GM03348 (cell line): ENCODE results near the gene NPR3.
"Not testable (repeated sequence)": the region's sequence is repeated elsewhere in the genome, so short reads cannot be mapped to it uniquely, and the experiment has no call there.

Experiments
- DNase-seq: peaks from one replicate; pipeline ENCODE4 v3.0.0; 2012; ENCODE audit warnings: low spot score

The NPR3 gene

DNA sequence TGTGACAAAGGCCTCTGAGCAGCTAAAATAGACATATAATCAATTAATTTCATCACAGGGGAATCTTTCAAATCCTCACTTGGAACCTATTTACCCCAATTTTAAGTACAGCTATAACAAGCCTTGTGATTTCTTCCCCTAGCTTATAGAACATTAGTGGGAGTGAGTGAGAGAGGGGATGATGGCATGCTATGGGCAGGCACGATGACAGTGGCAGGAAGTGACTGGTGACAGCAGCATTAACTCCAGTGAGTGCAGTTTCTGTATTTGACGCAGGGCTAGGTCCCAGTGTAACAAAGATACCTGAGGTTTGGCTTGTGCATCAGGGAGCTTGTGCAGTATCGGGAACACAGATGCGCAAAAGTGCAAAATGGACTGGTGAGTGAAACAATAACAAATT, 54.1 kb downstream of the NPR3 start:
- no peak for DNase-seq

- peak; percentile 82 for DNase-seq
Observed at GRCh38 chr5:32767948-32768467, 56.9 kb downstream of the NPR3 start.

DNA sequence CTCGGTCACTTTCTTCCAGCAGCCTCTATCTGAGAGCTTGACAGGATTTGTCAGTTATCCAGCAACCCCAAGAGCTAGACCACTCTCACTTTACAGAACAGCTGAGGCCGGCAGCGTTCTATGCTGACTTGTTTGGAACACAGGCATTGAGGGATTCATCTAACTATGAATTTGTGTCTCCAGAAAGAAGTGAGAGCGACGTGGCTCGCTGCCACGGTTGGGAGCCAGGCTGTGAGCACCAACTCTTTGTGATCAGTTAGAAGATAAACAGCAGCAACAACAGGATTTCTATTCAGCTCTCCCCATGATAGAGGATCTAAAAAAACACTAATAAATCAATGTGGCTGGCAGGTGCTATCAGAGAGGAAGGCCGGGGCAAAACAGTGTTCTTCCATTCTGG, 58.6 kb downstream of the NPR3 start:
- no peak for DNase-seq

DNA sequence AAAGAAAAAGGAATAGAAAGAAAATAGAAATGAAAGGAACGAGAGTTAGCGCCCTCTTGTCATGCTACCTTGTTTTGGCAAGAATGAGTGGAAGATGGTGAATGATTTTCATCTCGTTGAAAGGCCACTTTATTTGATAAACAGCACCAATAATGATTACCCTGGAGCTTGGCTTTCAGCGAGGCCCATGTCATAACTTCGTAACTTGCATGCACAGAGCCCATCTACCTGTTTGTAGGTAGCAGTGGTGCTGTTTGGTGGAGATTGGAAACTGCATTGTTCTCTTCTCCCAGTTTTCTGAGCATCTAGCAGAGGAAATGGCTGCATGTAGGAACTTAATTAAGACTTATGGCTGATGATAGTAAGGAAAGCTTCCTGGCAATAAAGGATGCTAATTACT, 59.3 kb downstream of the NPR3 start:
- no peak for DNase-seq

DNA sequence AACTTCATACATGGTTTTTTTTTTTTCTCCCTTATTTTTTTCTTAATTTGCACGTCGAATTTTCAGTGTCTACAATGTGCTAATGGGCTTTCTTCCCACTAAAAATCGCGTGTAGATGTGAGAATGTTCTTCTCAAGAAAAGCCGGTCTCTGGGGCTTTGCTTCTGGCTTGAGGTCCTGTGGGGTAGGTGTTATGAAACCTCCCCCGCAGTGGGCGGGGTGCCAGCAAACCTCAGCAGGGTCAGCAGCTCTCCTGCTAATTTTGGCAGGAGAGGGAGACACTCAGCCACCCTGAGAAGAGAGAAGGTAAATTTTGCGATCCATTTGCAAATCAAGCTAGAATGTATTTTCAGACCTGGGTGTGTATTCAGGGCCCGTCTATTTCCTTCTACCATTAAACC, 59.9 kb downstream of the NPR3 start:
- DNase-seq = no peak

DNA sequence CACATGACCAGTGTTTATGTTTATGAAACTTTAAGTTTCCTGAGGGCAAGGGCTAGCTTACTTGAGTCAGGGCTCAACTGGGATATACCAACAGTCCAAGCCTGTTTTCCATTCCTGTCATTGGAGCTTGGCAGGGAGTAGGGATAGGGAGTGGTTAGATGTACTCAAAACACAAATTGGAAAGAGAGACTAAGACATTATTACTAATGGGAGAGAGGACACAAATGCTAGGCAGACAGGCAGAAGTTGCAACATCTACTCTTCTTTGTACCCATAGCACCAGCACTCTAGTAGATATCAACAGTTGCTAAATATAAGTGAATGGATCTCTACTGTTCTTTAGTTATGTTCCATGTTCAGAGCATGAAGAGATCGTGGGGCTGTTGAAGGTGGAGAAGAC, 62.8 kb downstream of the NPR3 start:
- no peak for DNase-seq

- no peak for DNase-seq
Observed at GRCh38 chr5:32776200-32776599, 65.1 kb downstream of the NPR3 start.

- DNase-seq = no peak
Observed at GRCh38 chr5:32777222-32777621, 66.1 kb downstream of the NPR3 start.

DNA sequence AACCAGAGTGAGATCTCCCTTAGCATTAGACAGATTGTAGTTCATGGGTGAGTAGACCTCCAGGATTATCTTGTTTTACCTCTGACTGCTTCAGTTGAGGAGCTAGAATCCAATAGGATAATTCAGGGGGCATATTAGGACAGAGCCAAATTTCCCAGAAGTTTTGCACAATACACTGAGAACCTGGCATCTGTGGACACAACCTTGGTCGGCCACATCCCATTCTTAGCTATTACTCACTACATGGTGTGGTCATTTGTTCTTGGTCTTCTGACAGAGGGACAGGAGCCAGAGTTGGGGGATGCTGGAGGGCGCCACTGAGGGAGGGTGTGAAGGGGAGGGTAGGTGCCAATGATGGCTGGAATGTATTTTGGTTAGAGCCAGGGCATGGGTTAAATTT, 66.6 kb downstream of the NPR3 start:
- no peak for DNase-seq

DNA sequence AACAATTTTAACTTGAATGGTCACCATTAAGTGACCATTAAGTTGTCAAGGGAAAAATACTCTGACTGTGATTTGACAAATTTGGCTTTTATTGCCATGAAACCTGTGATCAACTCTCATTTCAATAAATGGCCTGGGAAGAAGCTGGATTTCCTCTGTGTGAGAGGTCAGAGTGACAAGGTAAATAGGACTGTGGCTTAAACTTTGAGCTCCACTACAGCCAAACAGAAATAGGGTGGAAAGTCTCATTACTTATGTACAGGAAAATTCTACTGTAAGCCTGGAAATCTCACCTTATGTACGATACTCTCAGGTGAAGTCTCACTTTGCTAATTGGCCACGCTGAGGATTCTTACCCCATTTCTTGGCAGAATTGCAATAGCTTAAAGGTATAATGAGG, 67.3 kb downstream of the NPR3 start:
- DNase-seq = no peak

GRCh38 chr5:32779754-32780415, 68.8 kb downstream of the NPR3 start:
- no peak for DNase-seq

- DNase-seq = no peak
Observed at GRCh38 chr5:32780508-32780919, 69.4 kb downstream of the NPR3 start.

DNA sequence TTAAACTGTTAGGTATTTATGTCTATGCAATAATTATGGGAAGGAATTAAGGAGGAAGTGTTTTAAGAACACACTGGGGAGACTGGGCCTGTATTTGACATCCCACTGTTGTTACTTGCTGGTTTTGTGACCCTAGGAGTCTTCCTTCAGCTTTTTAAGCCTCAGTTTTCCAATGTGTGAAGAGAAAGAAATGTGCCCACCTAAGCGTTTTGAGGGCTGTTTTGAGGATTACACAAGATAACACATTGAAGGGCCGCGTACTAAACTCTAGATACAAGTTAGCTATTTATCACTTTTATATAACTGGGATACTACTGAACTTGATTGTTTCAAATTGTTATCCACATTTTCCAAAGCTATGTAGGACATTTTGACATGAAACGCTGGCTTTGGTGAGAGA, 72.5 kb downstream of the NPR3 start:
- DNase-seq = no peak

GRCh38 chr5:32785611-32786254, 74.6 kb downstream of the NPR3 start:
- DNase-seq = no peak

DNA sequence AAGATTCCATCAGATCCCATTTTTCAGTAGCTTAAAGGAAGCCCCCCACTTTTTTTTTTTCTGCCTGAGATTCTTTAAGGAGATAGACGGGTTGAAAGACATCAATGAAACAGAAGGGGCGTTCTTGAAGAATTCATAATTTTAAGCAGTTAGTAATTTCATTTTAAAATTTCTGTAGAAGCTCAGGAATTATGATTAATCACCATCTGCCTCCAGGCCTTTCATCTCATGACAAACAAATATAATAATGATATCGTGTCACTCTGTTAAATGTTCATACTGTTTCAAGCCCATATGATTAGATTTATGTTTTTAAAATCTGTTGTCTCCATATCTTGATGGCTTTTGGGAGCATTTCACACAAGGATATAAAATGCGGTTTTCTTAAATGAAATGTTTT, 75.2 kb downstream of the NPR3 start:
- DNase-seq = no peak

- peak; percentile 50 for DNase-seq
Observed at GRCh38 chr5:32790411-32790951, 79.4 kb downstream of the NPR3 start.

- DNase-seq = no peak
Observed at GRCh38 chr5:32791536-32792243, 80.6 kb downstream of the NPR3 start.

GRCh38 chr5:32794086-32794485, 83.0 kb downstream of the NPR3 start:
- DNase-seq = no peak

DNA sequence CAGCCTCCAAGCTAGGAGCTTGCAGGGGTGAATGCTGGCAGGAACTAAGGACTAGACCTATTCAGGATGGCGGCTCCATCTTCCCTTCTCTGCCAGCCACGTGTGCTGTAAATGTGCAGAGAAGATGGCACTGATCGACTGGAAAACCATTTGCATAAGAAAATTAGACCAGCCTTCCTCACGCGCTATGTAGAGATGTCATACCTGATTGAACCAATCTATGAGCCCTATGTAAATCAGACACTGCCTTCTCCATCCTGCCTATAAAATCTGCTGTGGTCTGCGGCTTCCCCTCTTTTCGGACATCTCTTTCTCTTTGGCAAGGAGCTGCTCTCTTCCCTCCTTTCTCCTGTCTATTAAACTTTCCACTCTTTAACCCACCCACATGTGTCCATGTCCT, 91.6 kb downstream of the NPR3 start:
- DNase-seq = no peak

- no peak for DNase-seq
Observed at GRCh38 chr5:32803656-32804055, 92.5 kb downstream of the NPR3 start.

GRCh38 chr5:32805462-32805861, 94.3 kb downstream of the NPR3 start:
- not testable (repeated sequence) for DNase-seq

- DNase-seq = peak; percentile 76
Observed at GRCh38 chr5:32805971-32806638, 95.0 kb downstream of the NPR3 start.
